NCI-H345 treated with DMSO at 0.1 percent for 48 hours (cell line): Measurements from ENCODE around the gene ACTRT2.

Experiments used
- DNase-seq: peaks from one replicate; lab custom pipeline; 2025; ENCODE audit not compliant: unreplicated experiment; lab: John Stamatoyannopoulos, UW

The ACTRT2 gene

GRCh38 chr1:3002349-3003038 is 18.8 kb upstream of the ACTRT2 start:
- no peak for DNase-seq

DNA sequence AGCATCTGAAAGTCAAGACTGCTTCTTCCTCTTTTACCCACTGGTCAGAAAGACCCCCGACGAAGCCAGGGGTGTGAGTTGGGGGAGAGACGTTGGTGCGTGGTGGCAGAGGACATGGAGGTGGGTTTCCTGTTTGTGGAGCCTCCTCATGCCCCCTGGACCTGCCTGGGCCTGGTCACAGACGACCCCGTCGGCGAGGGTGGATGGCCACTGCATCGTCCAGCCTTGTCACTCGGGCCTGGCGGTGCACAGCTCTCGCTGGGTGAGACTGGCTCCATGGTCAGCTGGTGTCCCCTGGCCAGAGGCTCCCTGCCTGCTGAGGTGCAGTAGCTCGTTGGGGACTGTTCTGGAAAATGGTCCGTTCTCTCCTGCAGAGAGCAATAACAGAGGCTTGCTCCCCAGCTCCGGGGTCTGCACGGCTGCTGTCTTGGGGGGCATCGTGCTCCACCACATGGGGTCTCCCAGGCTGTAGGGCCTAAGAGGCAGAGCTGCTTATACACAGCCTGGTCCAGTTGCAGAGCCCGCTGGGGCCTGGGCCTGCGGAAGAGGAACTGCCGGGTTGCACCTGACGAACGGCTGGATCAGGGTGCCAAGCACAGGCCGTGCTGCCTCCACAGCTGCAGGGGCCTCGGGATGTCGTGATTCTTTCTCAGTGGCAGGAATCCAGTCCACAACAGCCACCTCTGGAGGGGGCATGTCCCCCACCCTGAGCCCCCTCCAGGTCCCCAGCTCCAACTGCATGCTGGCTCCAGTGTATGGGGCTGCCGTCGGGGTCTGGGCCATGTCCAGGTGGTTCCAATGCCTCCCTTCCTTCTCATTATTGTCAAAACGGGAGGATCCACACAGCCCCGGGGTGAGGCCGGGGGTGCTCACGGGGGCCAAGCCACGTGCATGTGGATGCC is 18.0 kb upstream of the ACTRT2 start:
- DNase-seq = no peak

GRCh38 chr1:3003941-3004270 is 17.4 kb upstream of the ACTRT2 start:
- no peak for DNase-seq

- no peak for DNase-seq
Measured at GRCh38 chr1:3004285-3005205, 16.7 kb upstream of the ACTRT2 start.

DNA sequence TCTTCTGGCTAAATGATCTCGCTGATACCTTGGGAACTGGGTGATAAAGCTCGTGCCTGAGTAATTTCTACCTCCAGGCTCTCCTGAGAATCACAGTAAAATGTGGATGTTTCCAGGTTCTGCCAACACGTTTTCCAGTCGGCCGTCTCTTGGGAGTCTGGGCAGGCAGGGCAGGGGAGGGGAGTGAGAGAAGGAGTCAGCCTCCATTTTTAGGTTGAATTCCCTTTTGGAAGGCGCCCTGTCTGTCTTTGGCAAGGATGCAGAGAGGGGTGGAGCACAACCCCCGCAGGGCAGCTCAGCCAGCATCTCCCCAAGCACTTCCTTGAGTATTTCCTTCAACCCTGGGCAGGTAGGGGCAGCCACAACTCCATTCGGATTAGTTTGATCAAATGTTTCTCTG is 15.5 kb upstream of the ACTRT2 start:
- no peak for DNase-seq

GRCh38 chr1:3007298-3008147 is 13.7 kb upstream of the ACTRT2 start:
- no peak for DNase-seq

GRCh38 chr1:3009021-3009420 is 12.2 kb upstream of the ACTRT2 start:
- DNase-seq = no peak

DNA sequence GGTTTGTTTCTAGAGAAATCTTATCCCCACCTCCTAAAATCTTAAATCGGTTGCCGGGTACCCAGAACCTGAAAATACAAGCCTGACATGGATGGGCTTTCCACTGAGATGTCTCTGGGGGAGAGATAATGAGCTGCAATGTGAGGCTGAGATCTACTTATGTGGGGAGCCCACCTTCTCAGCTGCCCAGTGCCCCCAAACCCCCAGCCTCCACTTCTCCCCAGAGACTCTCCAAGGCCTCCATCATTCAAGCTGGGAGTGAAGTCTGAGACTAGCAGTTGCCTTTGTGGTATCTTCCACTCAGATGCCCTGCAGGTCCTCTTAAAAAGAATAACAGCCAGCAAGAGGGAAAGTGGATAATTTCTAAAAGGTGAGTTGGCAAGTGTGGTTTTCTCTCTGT is 11.7 kb upstream of the ACTRT2 start:
- no peak for DNase-seq

DNA sequence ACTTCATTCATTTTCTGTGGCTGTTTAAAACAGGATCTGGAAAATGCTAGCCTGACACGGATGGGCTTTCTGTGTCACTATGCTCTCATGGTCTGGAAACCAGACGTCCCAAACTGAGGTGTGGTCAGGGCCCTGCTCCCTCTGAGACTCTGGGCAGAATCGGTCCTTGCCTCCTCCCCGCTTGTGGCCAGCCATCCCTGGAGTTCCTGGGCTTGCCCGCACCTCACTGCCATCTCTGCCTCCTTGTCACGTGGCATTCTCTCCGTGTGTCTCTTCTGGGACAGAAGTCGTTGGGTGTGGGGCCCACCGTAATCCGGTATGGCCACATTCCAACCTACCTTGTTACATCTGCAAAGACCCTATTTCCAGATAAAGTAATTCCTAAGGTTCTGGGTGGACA is 10.1 kb upstream of the ACTRT2 start:
- DNase-seq = no peak

DNA sequence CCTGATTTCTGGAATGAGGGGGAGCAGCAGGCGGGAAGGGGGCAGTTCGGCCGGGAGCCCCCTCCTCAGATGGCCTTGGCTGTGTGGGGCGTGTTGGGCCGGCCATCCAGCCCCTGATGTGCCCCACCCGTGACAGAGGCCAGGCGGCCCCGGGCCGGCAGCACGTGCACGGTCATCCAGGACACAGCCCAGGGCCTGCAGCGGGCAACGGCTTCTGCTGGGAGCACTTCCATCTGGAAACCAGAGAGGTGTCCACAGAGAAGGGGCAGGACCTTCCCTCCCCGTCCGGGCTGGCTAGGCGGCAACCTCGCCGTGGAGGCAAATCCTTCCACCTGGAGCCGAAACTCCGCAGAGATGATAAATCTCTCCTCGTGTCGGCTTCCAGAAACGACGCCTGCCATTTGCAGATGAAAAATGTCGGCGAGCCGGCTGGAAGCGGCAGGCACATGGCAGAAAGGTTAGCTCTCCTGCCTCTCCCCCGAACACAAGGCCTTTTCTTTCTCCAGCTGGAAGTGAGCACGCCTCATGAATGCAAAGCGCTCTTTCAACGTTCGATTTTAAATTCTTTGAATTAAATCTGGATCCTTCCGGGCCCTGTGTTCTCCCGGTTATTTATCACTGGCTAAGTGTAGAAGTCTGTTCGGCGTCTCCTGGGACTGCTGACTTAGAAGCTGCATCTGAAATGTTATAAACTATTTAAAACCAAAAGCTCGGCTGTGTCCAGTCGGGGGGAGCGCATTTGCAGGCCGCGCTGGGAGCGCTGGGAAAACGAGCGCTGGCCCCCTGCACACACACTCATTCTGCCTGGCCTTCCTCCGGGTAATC is 9.4 kb upstream of the ACTRT2 start:
- DNase-seq = no peak

GRCh38 chr1:3012456-3013291 is 8.6 kb upstream of the ACTRT2 start:
- no peak for DNase-seq

DNA sequence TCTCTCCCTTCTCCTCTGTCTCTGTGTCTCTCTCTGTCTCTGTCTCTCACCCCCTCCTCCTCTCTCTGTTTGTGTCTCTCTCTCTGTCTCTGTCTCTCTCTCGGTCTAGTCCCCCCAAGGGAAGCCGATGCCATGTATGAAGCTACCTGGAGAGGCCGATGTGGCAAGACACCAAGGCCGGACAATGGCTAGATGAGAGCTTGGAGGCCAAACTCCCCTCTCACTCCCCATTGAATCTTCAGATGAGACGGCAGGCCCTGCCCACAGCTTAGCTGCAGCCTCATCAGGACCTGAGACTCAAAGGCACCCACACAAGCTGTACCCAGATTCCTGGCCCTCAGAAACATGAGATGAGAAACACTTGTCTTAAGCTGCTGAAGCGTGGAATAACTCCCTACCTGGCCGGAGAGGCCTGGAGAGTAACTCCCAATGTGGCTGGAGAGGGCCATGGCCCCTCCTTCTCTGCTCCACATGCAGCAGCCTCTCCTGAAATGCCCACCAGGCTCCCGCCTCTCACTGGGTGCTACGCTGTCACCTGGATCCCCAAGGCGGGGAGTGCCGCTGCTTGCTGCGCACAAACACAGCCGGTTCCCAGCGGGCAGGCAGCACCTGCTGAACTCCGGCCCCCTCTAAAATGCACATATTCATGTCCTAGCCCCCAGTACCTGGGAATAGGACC is 7.8 kb upstream of the ACTRT2 start:
- DNase-seq = no peak

DNA sequence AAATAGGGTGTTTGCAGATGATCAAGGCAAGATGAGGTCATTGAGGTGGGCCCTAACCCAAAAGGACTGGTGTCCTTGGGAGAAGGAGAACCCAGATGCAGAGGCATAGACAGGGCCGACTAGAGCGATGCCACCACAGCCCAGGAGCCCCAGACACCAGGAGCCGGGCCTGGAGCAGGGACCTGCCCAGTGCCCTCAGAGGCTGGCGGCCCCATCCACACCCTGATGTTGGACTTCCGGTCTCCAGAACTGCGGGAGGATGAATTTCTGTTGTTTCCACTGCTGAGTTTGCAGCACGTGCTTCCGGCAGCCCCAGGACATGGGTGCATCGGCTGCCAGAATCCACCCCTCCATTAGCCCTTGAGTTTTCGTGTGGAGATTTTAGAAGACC is 7.2 kb upstream of the ACTRT2 start:
- DNase-seq = no peak

DNA sequence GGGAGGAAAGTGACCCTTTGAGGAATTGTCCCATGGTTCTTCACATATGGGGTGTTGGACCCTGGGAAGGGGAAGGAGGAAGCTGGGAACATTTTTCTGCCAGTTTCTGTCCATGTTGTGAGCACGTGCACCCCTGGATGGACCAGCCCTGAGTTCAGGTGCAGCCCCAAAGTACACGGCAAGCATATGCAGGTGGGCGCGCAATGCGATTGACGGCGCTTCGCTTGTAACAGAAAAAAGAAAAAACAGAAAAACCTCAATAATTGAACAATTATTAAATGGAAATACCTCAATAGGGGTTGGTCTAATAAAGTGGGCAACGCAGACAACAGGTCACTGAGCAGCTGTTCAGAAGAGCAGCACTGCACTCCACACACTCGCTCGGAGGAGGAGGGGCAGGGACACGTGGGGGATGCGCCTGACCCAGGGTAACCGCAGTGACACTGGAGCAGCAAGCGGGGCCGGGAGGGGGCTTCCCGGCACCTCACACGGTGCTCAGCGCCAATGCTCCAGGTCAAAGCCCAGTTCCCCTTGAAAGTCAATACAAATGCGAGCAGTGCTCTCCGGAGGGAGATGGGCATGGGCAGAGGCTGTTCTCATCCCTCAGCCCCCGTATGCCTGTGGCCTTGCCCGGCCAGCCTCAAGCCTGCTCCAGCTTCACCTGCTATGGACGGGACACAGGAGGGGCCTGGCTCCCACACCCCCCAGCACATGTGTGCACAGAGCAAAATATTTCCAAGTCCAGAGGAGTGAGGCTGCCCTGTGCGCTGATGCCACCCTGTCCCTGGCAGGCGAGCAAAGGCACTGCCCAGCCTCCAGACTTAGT is 6.6 kb upstream of the ACTRT2 start:
- DNase-seq = no peak

GRCh38 chr1:3015269-3015635 is 6.0 kb upstream of the ACTRT2 start:
- DNase-seq = no peak

DNA sequence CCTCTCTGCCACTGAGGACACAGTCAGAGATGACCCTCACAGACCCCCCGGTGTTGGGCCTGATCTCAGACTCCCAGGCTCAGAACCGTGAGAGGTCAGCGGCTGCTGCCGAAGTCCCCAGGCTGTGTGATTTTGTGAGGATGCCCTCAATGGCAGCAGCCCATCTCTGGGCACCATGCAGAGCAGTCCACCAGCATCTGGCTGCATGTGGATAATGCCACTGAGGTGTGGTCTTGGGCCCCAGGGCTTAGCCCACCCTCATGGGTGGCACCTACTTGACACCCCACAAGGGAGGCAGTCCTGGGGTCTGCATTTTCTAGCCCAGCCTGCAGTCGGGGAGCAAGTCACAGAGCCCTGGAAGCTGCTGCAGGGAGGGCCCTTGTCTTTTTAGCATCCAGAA is 5.5 kb upstream of the ACTRT2 start:
- DNase-seq = no peak

GRCh38 chr1:3016641-3017439 is 4.4 kb upstream of the ACTRT2 start:
- DNase-seq = no peak
